ENCODE results near the gene MRPL50.

The MRPL50 gene

GRCh38 chr9:101418518-101419430 is 20.4 kb upstream of the MRPL50 start:
- H3K79me2 ChIP-seq (ENCODE audit: low read length), result no peaks in the 10 kb centered on the region
- no peaks in the 10 kb centered on the region for H3K4me1 ChIP-seq (ENCODE audit: low read length)
- H3K36me3 ChIP-seq (replicated peaks; ENCODE audit: insufficient read depth, low read length), result no peaks in the 10 kb centered on the region
- H3F3A ChIP-seq (ENCODE audit: insufficient read depth, low read length), result no peaks in the 10 kb centered on the region
- no peaks in the 10 kb centered on the region for H3K27me3 ChIP-seq (replicated peaks; ENCODE audit: insufficient read depth, low read length)
- no peaks in the 10 kb centered on the region for H4K20me1 ChIP-seq (ENCODE audit: insufficient read depth, low read length)
- no peak for DNase-seq
- no peak overlapping the region for H3K4me3 ChIP-seq (ENCODE audit: low read length)
- no peak overlapping the region for H3K27ac ChIP-seq (ENCODE audit: low read length)
- no peaks in the 10 kb centered on the region for H3K9me3 ChIP-seq (replicated peaks; ENCODE audit: insufficient read depth, low read length)
- H3K9ac ChIP-seq (ENCODE audit: low read length), result no peak overlapping the region
- TF ChIP-seq CTCF (IDR thresholded peaks at IDR 0.05; ENCODE audit: low read length) (no peak), EZH2 (optimal IDR thresholded peaks at IDR 0.05; ENCODE audit: low read depth, low read length) (no peak), EZH2phosphoT487 (IDR thresholded peaks at IDR 0.05; ENCODE audit: low read length) (no peak)
- H2AFZ ChIP-seq (ENCODE audit: low read length), result no peak overlapping the region
- no peak overlapping the region for H3K4me2 ChIP-seq (ENCODE audit: low read depth, low read length)
- H3K9me2 ChIP-seq (replicated peaks; ENCODE audit: insufficient read depth, low read length), result no peaks in the 10 kb centered on the region

- no peaks in the 10 kb centered on the region for H3K36me3 ChIP-seq (replicated peaks; ENCODE audit: insufficient read depth, low read length)
- H3K9me2 ChIP-seq (replicated peaks; ENCODE audit: insufficient read depth, low read length), result no peaks in the 10 kb centered on the region
- H3K4me1 ChIP-seq (ENCODE audit: low read length), result no peaks in the 10 kb centered on the region
- H3K27me3 ChIP-seq (replicated peaks; ENCODE audit: insufficient read depth, low read length), result no peaks in the 10 kb centered on the region
- H3K4me3 ChIP-seq (ENCODE audit: low read length), result no peak overlapping the region
- no peak overlapping the region for H3K4me2 ChIP-seq (ENCODE audit: low read depth, low read length)
- H3K79me2 ChIP-seq (ENCODE audit: low read length), result no peaks in the 10 kb centered on the region
- H3K27ac ChIP-seq (ENCODE audit: low read length), result no peak overlapping the region
- H4K20me1 ChIP-seq (ENCODE audit: insufficient read depth, low read length), result no peaks in the 10 kb centered on the region
- no peak for TF ChIP-seq EZH2 (optimal IDR thresholded peaks at IDR 0.05; ENCODE audit: low read depth, low read length)
- TF ChIP-seq EZH2phosphoT487 (IDR thresholded peaks at IDR 0.05; ENCODE audit: low read length), result no peak
- no peak for TF ChIP-seq CTCF (IDR thresholded peaks at IDR 0.05; ENCODE audit: low read length)
- no peak for DNase-seq
- H3K9ac ChIP-seq (ENCODE audit: low read length), result no peak overlapping the region
- no peak overlapping the region for H2AFZ ChIP-seq (ENCODE audit: low read length)
- no peaks in the 10 kb centered on the region for H3K9me3 ChIP-seq (replicated peaks; ENCODE audit: insufficient read depth, low read length)
- H3F3A ChIP-seq (ENCODE audit: insufficient read depth, low read length), result no peaks in the 10 kb centered on the region
Measured at GRCh38 chr9:101417977-101418376, 19.6 kb upstream of the MRPL50 start.

GRCh38 chr9:101417389-101417788 is 19.0 kb upstream of the MRPL50 start:
- no peaks in the 10 kb centered on the region for H3K79me2 ChIP-seq (ENCODE audit: low read length)
- no peak overlapping the region for H3K4me3 ChIP-seq (ENCODE audit: low read length)
- TF ChIP-seq CTCF (IDR thresholded peaks at IDR 0.05; ENCODE audit: low read length), result no peak
- TF ChIP-seq EZH2phosphoT487 (IDR thresholded peaks at IDR 0.05; ENCODE audit: low read length), result no peak
- no peak for TF ChIP-seq EZH2 (optimal IDR thresholded peaks at IDR 0.05; ENCODE audit: low read depth, low read length)
- H3K27ac ChIP-seq (ENCODE audit: low read length), result no peak overlapping the region
- no peak overlapping the region for H3K9ac ChIP-seq (ENCODE audit: low read length)
- H2AFZ ChIP-seq (ENCODE audit: low read length), result no peak overlapping the region
- H4K20me1 ChIP-seq (ENCODE audit: insufficient read depth, low read length), result no peaks in the 10 kb centered on the region
- H3K9me2 ChIP-seq (replicated peaks; ENCODE audit: insufficient read depth, low read length), result no peaks in the 10 kb centered on the region
- no peaks in the 10 kb centered on the region for H3F3A ChIP-seq (ENCODE audit: insufficient read depth, low read length)
- H3K36me3 ChIP-seq (replicated peaks; ENCODE audit: insufficient read depth, low read length), result no peaks in the 10 kb centered on the region
- no peaks in the 10 kb centered on the region for H3K9me3 ChIP-seq (replicated peaks; ENCODE audit: insufficient read depth, low read length)
- no peak overlapping the region for H3K4me2 ChIP-seq (ENCODE audit: low read depth, low read length)
- no peak for DNase-seq
- no peaks in the 10 kb centered on the region for H3K4me1 ChIP-seq (ENCODE audit: low read length)
- no peaks in the 10 kb centered on the region for H3K27me3 ChIP-seq (replicated peaks; ENCODE audit: insufficient read depth, low read length)
